Measurements from ENCODE around the gene VCL. TPM values are rescaled to one million over a fixed set of nuclear protein-coding genes. Genes with fewer than 3 reads are reported as not detected.
A peak's percentile ranks its signal among the peaks of the same experiment; 100 is the strongest.
"Not testable (repeated sequence)": the region's sequence is repeated elsewhere in the genome, so short reads cannot be mapped to it uniquely, and the experiment has no call there.

Gene VCL
- total and polyA plus RNA-seq, 9 of the 15 experiments (the other 6 are each of a cell fraction or from before 2014, with no cell fraction given) = 29.8 to 186 (median 76.4) TPM

GRCh38 chr10:74145133-74145532 is 147.2 kb downstream of the VCL start (continued):
- no peak for TF ChIP-seq RBBP5 (IDR thresholded peaks at IDR 0.05; ENCODE audit: borderline replicate concordance, insufficient read depth, low read length, poor library complexity, severe bottlenecking)

GRCh38 chr10:74146980-74147379 is 149.1 kb downstream of the VCL start:
- H3K4me2 ChIP-seq (ENCODE audit: insufficient read depth, low read length); FAIRE-seq; H3K9me1 ChIP-seq (ENCODE audit: control insufficient read depth, insufficient read depth, low read length); H3K27me3 ChIP-seq (ENCODE audit: control insufficient read depth in 2 of 2, insufficient read depth in 2 of 2, low read length in 2 of 2); intact Hi-C loops (cut with micrococcal nuclease); BruUV-seq (replicated peaks); ATAC-seq; H3K27ac ChIP-seq (ENCODE audit: extremely low read depth, low read depth, low read length); CTCF ChIA-PET (ENCODE audit: low intra/inter-chr PET ratio); H3K4me3 ChIP-seq; H4K20me1 ChIP-seq (replicated peaks; ENCODE audit: control insufficient read depth, insufficient read depth, low read length); H3K9me3 ChIP-seq (replicated peaks; ENCODE audit: control insufficient read depth, insufficient read depth, low read depth, low read length); H3K9ac ChIP-seq (ENCODE audit: insufficient read depth in 1 of 2, low read depth in 2 of 2, low read length in 2 of 2); H2AFZ ChIP-seq (ENCODE audit: low read depth, low read length); H3K4me1 ChIP-seq (replicated peaks in 1 of 2; ENCODE audit: control insufficient read depth in 2 of 2, insufficient read depth in 2 of 2, low read length in 2 of 2); DNase-seq (ENCODE audit: extremely low read depth in 1 of 4, low spot score in 3 of 4); in situ Hi-C loops (cut with MboI): not testable (repeated sequence)
- peaks cover 84% of the 10 kb centered on the region for H3K79me2 ChIP-seq (ENCODE audit: control insufficient read depth, insufficient read depth, low read length)
- POLR2A ChIA-PET = interaction anchor here (0.7 kb wide), 1 partner anchor 12 kb away, joined by 3 read pairs; no protein-coding TSS in a partner anchor
- TF ChIP-seq, protein P1, sequence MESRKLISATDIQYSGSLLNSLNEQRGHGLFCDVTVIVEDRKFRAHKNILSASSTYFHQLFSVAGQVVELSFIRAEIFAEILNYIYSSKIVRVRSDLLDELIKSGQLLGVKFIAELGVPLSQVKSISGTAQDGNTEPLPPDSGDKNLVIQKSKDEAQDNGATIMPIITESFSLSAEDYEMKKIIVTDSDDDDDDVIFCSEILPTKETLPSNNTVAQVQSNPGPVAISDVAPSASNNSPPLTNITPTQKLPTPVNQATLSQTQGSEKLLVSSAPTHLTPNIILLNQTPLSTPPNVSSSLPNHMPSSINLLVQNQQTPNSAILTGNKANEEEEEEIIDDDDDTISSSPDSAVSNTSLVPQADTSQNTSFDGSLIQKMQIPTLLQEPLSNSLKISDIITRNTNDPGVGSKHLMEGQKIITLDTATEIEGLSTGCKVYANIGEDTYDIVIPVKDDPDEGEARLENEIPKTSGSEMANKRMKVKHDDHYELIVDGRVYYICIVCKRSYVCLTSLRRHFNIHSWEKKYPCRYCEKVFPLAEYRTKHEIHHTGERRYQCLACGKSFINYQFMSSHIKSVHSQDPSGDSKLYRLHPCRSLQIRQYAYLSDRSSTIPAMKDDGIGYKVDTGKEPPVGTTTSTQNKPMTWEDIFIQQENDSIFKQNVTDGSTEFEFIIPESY (CRISPR knock-in tag; IDR thresholded peaks at IDR 0.05) = peak; percentile 61
- H3K36me3 ChIP-seq (ENCODE audit: control insufficient read depth, insufficient read depth, low read length) = peaks cover 38% of the 10 kb centered on the region; the same call in 2 of the 3 replicates
- WGBS (ENCODE audit: insufficient coverage, low coverage, missing lambda C conversion rate) = 98% methylated on average over 9 of the region's 10 CpGs

All from K562 (cell line).